Prostate gland (tissue), 2 donors: Measurements from ENCODE around the gene ITIH6. TPM values are rescaled to one million over a fixed set of nuclear protein-coding genes. Genes with fewer than 3 reads are reported as not detected.

Experiments
- DNase-seq: peaks from one replicate; pipeline ENCODE4 v3.0.0-alpha.2; 2019; ENCODE audit warnings: low spot score
- H3K27ac ChIP-seq, 2 donors: fragments of 200-600 bp; sonication (generic); 2 replicates each; pipeline ENCODE4 v1.5.1; 2017 to 2019
- H3K27me3 ChIP-seq: fragments of 200-600 bp; sonication (generic); replicated peaks from 2 replicates; pipeline ENCODE4 v1.5.1; 2019; ENCODE audit not compliant: insufficient read depth
- H3K36me3 ChIP-seq, 2 donors: fragments of 200-600 bp; sonication (generic); 1 replicate in 1 of 2; 2 replicates in 1 of 2; pipeline versions ENCODE4 v1.5.1 to v1.8.1; 2017 to 2019
- H3K4me1 ChIP-seq: fragments of 200-600 bp; sonication (generic); replicated peaks from 2 replicates; pipeline ENCODE4 v1.5.1; 2019
- H3K4me3 ChIP-seq, 2 donors: fragments of 200-600 bp; sonication (generic); 2 replicates each; pipeline ENCODE4 v1.5.1; 2017 to 2019
- H3K9me3 ChIP-seq: fragments of 200-600 bp; sonication (generic); 2 replicates; pipeline ENCODE4 v1.5.1; 2017
- POLR2A ChIP-seq: fragments of 450-650 bp; IDR thresholded peaks from one replicate; pipeline ENCODE4 v1.6.1; 2016; ENCODE audit warnings: antibody characterized with exemption, mild to moderate bottlenecking
- POLR2AphosphoS5 ChIP-seq: sonication (generic); formaldehyde crosslinking; IDR thresholded peaks from one replicate; pipeline ENCODE4 v1.6.1; 2017; ENCODE audit warnings: antibody characterized with exemption
- WGBS: methylation state at CpG from one replicate; pipeline ENCODE4 v1.1.5; 2018; 5-methylcytosine and 5-hydroxymethylcytosine counted together
- intact Hi-C: fragments of 100-400 bp; cut with DNase I; formaldehyde crosslinking; loops from one replicate; pipeline ENCODE4 v1.14.2; 2022
- total RNA-seq, 2 donors: library from RNA; depleted of rRNA; stranded (reverse); fragments of >200 nt; gene quantifications; one replicate each; pipeline ENCODE4 v1.1.0, GENCODE V29; 2016
- TF ChIP-seq, protein P1 (sequence below), 4 experiments: fragments of 200-600 bp in 2 of 4; fragments of 450-650 bp in 2 of 4; sonication (generic) in 2 of 4; IDR thresholded peaks; 1 replicate in 3 of 4; 2 replicates in 1 of 4; pipeline ENCODE4 v1.5.1; 2016 to 2019; ENCODE audit warnings: antibody characterized with exemption in 4 of 4, mild to moderate bottlenecking in 2 of 4, moderate library complexity in 2 of 4

Gene ITIH6
- total RNA-seq, 2 donors from 2014 or later = 1.0 to 3.7 TPM

DNA sequence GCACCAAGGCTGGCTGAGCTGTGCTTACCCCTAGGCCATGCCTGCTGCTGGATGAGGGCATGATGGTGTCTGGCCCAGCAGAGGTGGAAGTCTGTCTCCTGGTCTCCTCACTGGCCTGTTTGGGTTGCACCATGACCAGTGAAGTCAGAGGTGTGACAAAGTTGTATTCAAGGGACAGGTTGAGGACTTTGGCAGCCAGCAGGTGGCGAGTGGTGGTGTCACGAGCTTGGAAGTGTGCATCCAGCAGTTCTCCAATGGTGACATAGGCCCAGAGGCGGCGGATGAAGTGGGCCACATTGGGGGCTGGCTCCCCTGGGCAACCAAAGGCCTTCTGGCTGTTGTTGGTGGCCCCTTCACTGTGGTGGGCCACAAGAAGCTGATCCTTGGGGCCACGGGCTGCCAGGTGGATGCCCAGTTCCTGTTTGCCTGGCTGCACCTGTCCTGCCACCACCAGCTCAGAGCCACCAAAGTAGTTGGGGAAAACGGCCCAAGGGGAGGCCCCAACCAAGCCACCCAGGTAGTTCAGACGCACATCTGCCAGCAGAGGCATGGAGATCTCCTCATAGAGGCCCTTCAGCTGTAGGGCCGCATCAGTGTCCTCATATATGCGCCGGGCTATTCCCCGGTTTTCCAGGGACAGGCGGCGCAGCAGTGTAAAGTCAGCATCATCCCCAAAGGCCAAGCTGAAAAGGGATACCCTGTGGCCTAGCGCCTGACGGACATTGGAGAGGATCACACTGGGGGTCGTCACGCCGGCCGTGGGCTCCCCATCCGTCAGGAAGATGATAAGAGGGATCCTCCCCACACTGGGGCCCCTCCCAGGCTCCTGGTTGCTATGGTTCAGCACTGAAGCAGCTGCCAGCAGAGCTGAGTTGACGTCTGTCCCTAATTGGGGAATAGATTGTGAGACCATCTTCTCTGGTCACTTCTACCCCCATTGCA, 39.7 kb downstream of the ITIH6 start:
- intact Hi-C loops = no loop called here
- H3K36me3 ChIP-seq = no peaks in the 10 kb centered on the region
- H3K9me3 ChIP-seq = no peaks in the 10 kb centered on the region
- DNase-seq = no peak
- no peak overlapping the region for H3K4me3 ChIP-seq
- TF ChIP-seq POLR2AphosphoS5 = no peak
- TF ChIP-seq, protein P1, sequence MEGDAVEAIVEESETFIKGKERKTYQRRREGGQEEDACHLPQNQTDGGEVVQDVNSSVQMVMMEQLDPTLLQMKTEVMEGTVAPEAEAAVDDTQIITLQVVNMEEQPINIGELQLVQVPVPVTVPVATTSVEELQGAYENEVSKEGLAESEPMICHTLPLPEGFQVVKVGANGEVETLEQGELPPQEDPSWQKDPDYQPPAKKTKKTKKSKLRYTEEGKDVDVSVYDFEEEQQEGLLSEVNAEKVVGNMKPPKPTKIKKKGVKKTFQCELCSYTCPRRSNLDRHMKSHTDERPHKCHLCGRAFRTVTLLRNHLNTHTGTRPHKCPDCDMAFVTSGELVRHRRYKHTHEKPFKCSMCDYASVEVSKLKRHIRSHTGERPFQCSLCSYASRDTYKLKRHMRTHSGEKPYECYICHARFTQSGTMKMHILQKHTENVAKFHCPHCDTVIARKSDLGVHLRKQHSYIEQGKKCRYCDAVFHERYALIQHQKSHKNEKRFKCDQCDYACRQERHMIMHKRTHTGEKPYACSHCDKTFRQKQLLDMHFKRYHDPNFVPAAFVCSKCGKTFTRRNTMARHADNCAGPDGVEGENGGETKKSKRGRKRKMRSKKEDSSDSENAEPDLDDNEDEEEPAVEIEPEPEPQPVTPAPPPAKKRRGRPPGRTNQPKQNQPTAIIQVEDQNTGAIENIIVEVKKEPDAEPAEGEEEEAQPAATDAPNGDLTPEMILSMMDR (IDR thresholded peaks at IDR 0.05) = no peak
- TF ChIP-seq POLR2A = no peak
- no peaks in the 10 kb centered on the region for H3K4me1 ChIP-seq
- H3K27me3 ChIP-seq = no peaks in the 10 kb centered on the region
- WGBS = 81% methylated on average over 15 of the region's 21 CpGs
- no peak overlapping the region for H3K27ac ChIP-seq

DNA sequence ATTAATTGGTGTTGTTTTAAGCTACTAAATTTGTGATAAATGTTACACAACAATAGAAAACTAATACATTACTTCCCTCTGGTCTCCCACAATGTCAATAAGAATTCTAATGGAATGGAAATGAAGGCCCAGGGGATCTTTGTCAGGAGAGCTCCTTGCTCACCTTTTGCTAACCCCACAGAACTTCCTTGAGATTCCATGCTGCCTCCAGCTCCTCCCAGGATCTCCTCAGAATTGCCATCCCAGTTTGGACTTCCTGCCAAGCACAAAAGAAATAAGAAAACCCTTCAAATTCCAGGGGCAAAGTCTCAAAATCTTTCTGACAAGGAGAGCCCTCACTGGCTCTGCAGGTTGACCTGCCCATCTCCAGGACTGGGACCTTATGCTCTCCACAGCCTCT, 43.2 kb downstream of the ITIH6 start:
- no peaks in the 10 kb centered on the region for H3K9me3 ChIP-seq
- DNase-seq = no peak
- H3K4me1 ChIP-seq = no peaks in the 10 kb centered on the region
- no peak overlapping the region for H3K27ac ChIP-seq
- H3K27me3 ChIP-seq = no peaks in the 10 kb centered on the region
- no peak overlapping the region for H3K4me3 ChIP-seq
- TF ChIP-seq, protein P1 (IDR thresholded peaks at IDR 0.05) = no peak
- TF ChIP-seq POLR2AphosphoS5 (no peak), POLR2A (no peak)
- intact Hi-C loops = no loop called here
- no peaks in the 10 kb centered on the region for H3K36me3 ChIP-seq

DNA sequence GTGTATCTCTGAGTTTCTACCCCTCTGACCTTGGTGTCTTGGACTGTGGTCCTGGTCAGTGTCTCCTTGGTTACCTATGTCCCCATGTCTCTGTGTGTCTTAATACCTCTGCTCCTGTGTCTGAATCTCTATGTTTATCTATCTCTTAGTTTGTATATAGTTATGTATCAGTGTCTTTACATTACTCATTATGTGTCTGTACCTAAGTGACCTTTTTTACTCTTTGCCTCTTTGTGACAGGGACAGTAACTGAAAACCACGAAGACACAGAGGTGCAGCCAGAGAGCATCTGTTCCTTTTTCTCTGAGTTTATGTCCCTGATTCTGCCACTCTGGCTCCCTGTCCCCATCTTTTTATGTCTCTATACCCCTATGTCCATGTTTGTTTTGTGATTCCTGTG, 49.4 kb downstream of the ITIH6 start:
- H3K27me3 ChIP-seq = no peaks in the 10 kb centered on the region
- intact Hi-C loops = no loop called here
- H3K36me3 ChIP-seq = no peaks in the 10 kb centered on the region
- no peak overlapping the region for H3K27ac ChIP-seq
- no peak overlapping the region for H3K4me3 ChIP-seq
- TF ChIP-seq POLR2A (no peak), POLR2AphosphoS5 (no peak)
- TF ChIP-seq, protein P1 (IDR thresholded peaks at IDR 0.05) = no peak
- H3K9me3 ChIP-seq = no peaks in the 10 kb centered on the region
- H3K4me1 ChIP-seq = no peaks in the 10 kb centered on the region
- WGBS = 69% methylated on average over 1 of the region's 1 CpG
- DNase-seq = no peak

DNA sequence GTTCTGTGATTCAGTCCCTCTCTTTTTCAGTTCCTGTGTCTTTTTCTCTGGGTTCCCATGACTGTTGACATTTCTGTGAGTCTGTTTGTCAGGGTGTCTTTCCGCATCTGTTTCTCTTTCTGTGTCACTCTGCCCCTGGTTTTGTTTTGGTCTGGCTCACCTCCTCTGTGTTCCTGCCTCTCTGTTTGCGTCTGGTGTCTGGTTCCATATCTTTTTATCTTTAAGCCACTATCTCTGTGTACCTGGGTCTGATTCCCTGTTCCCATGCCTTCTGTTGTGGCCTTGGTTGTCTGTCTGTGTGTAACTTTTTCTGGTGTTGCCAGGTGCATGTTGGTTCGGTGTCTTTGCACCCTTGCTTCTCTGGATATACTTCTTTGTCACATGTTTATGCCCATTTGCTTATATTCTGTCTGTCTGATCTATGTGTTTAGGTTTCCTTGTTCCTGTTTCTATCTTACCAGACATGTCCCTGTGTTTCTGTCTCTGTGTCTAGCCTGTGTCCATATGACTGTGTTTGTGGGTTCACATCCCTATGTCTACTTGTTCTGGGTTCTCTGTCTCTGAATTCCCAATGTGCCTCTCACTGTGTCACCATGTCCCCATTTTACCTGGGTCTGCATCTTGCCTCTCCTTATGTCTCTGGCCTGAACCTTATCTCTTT, 50.2 kb downstream of the ITIH6 start:
- Histone ChIP-seq H3K27ac (no peak overlapping the region), H3K4me3 (no peak overlapping the region), H3K36me3 (no peaks in the 10 kb centered on the region), H3K4me1 (no peaks in the 10 kb centered on the region), H3K9me3 (no peaks in the 10 kb centered on the region), H3K27me3 (no peaks in the 10 kb centered on the region)
- TF ChIP-seq, protein P1 (IDR thresholded peaks at IDR 0.05) = no peak
- no peak for TF ChIP-seq POLR2A
- TF ChIP-seq POLR2AphosphoS5 = no peak
- WGBS = 33% methylated on average over 3 of the region's 3 CpGs
- intact Hi-C loops = no loop called here
- DNase-seq = no peak
